ENCODE data around the gene SLC7A6. TPM values are rescaled to one million over a fixed set of nuclear protein-coding genes. Genes with fewer than 3 reads are reported as not detected.

SLC7A6 gene
- total and polyA plus RNA-seq, 2 of the 13 experiments (the other 11 are each of a cell fraction or from before 2014, with no cell fraction given), result 35.8 to 70.8 TPM

GRCh38 chr16:68310774-68311511, 46.6 kb downstream of the SLC7A6 start, which contains the start of the genes PRMT7 and SLC7A6OS (continued):
- TF ChIP-seq, protein P1, sequence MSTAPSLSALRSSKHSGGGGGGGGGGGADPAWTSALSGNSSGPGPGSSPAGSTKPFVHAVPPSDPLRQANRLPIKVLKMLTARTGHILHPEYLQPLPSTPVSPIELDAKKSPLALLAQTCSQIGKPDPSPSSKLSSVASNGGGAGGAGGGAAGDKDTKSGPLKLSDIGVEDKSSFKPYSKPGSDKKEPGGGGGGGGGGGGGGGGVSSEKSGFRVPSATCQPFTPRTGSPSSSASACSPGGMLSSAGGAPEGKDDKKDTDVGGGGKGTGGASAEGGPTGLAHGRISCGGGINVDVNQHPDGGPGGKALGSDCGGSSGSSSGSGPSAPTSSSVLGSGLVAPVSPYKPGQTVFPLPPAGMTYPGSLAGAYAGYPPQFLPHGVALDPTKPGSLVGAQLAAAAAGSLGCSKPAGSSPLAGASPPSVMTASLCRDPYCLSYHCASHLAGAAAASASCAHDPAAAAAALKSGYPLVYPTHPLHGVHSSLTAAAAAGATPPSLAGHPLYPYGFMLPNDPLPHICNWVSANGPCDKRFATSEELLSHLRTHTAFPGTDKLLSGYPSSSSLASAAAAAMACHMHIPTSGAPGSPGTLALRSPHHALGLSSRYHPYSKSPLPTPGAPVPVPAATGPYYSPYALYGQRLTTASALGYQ (CRISPR knock-in tag; IDR thresholded peaks at IDR 0.05), result peak; percentile 91
- TF ChIP-seq THAP8 (CRISPR knock-in tag; IDR thresholded peaks at IDR 0.05; ENCODE audit: borderline replicate concordance) (peak; percentile 98; the same call in 1 of the 2 replicates), AKAP8 (CRISPR knock-in tag; IDR thresholded peaks at IDR 0.05) (peak; percentile 90), ZNF317 (CRISPR knock-in tag; IDR thresholded peaks at IDR 0.05) (peak; percentile 95), ZNF550 (CRISPR knock-in tag; IDR thresholded peaks at IDR 0.05; ENCODE audit: borderline replicate concordance) (peak; percentile 97; the same call in 1 of the 2 replicates), PRDM10 (CRISPR knock-in tag; IDR thresholded peaks at IDR 0.05; ENCODE audit: low read depth) (peak; percentile 78; the same call in 1 of the 2 replicates), ZSCAN30 (CRISPR knock-in tag; IDR thresholded peaks at IDR 0.05) (peak; percentile 47), ISL2 (CRISPR knock-in tag; IDR thresholded peaks at IDR 0.05) (peak; percentile 92), SUZ12 (IDR thresholded peaks at IDR 0.05; ENCODE audit: low read depth, low read length) (peak; percentile 72), ZNF558 (CRISPR knock-in tag; IDR thresholded peaks at IDR 0.05; ENCODE audit: borderline replicate concordance) (peak; percentile 100), CHD2 (IDR thresholded peaks at IDR 0.05; ENCODE audit: low read depth, low read length) (peak; percentile 53), TGIF2 (CRISPR knock-in tag; IDR thresholded peaks at IDR 0.05) (peak; percentile 99), FOXJ3 (CRISPR knock-in tag; IDR thresholded peaks at IDR 0.05; ENCODE audit: borderline replicate concordance) (peak; percentile 83), MIXL1 (CRISPR knock-in tag; IDR thresholded peaks at IDR 0.05) (peak; percentile 89), TSC22D2 (CRISPR knock-in tag; IDR thresholded peaks at IDR 0.05; ENCODE audit: borderline replicate concordance) (peak; percentile 99), ZNF788 (CRISPR knock-in tag; IDR thresholded peaks at IDR 0.05; ENCODE audit: borderline replicate concordance) (peak; percentile 99)
- TF ChIP-seq, protein P2, sequence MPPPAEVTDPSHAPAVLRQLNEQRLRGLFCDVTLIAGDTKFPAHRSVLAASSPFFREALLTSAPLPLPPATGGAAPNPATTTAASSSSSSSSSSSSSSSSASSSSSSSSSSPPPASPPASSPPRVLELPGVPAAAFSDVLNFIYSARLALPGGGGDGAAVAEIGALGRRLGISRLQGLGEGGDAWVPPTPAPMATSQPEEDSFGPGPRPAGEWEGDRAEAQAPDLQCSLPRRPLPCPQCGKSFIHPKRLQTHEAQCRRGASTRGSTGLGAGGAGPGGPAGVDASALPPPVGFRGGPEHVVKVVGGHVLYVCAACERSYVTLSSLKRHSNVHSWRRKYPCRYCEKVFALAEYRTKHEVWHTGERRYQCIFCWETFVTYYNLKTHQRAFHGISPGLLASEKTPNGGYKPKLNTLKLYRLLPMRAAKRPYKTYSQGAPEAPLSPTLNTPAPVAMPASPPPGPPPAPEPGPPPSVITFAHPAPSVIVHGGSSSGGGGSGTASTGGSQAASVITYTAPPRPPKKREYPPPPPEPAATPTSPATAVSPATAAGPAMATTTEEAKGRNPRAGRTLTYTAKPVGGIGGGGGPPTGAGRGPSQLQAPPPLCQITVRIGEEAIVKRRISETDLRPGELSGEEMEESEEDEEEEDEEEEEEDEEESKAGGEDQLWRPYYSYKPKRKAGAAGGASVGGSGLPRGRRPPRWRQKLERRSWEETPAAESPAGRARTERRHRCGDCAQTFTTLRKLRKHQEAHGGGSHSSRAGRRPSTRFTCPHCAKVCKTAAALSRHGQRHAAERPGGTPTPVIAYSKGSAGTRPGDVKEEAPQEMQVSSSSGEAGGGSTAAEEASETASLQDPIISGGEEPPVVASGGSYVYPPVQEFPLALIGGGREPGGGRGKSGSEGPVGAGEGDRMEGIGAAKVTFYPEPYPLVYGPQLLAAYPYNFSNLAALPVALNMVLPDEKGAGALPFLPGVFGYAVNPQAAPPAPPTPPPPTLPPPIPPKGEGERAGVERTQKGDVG (CRISPR knock-in tag; IDR thresholded peaks at IDR 0.05; ENCODE audit: borderline replicate concordance), result peak; percentile 99
- TF ChIP-seq, protein P3, sequence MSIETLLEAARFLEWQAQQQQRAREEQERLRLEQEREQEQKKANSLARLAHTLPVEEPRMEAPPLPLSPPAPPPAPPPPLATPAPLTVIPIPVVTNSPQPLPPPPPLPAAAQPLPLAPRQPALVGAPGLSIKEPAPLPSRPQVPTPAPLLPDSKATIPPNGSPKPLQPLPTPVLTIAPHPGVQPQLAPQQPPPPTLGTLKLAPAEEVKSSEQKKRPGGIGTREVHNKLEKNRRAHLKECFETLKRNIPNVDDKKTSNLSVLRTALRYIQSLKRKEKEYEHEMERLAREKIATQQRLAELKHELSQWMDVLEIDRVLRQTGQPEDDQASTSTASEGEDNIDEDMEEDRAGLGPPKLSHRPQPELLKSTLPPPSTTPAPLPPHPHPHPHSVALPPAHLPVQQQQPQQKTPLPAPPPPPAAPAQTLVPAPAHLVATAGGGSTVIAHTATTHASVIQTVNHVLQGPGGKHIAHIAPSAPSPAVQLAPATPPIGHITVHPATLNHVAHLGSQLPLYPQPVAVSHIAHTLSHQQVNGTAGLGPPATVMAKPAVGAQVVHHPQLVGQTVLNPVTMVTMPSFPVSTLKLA (IDR thresholded peaks at IDR 0.05), result peak; percentile 68
